HG02943 (cell line): Measurements from ENCODE around the gene PDE4DIP.
"Not testable (repeated sequence)": the region's sequence is repeated elsewhere in the genome, so short reads cannot be mapped to it uniquely, and the experiment has no call there.

Source experiments
- ATAC-seq: cut with Tn5 transposase; IDR thresholded peaks from one replicate; pipeline ENCODE4 v1.9.1; 2021; ENCODE audit warnings: mild to moderate bottlenecking, low read depth, moderate library complexity; ENCODE audit not compliant: unreplicated experiment

The PDE4DIP gene

GRCh38 chr1:149018577-149018976, 174.3 kb downstream of the PDE4DIP start:
- ATAC-seq = not testable (repeated sequence)

- not testable (repeated sequence) for ATAC-seq
These were observed 180.1 kb downstream of the PDE4DIP start for GRCh38 chr1:149024327-149024726.

- not testable (repeated sequence) for ATAC-seq
These were observed 189.7 kb downstream of the PDE4DIP start for GRCh38 chr1:149033916-149034315.

- not testable (repeated sequence) for ATAC-seq
These were observed 198.8 kb downstream of the PDE4DIP start for GRCh38 chr1:149043056-149043455.

- ATAC-seq = not testable (repeated sequence)
These were observed 220.4 kb downstream of the PDE4DIP start for GRCh38 chr1:149064611-149065010.

- not testable (repeated sequence) for ATAC-seq
These were observed 231.4 kb downstream of the PDE4DIP start for GRCh38 chr1:149075505-149076127.
